Measurements from ENCODE around the gene FDPS.
"Not testable (repeated sequence)": the region's sequence is repeated elsewhere in the genome, so short reads cannot be mapped to it uniquely, and the experiment has no call there.

The FDPS gene

GRCh38 chr1:155320661-155321617 lies 12.3 kb downstream of the FDPS start, which contains the start of gene RUSC1:
Gene RUSC1, plus strand, starts transcription at chr1:155320894. Its CDS starts 880 bp downstream, at chr1:155321774.
- DNase-seq = peak; percentile 53 to 70 (median 65)

- DNase-seq = no peak
These were observed 13.2 kb downstream of the FDPS start for GRCh38 chr1:155321639-155322503.

- no peak for DNase-seq
These were observed 13.9 kb downstream of the FDPS start for GRCh38 chr1:155322571-155322952.

- peak; percentile 63 to 83 (median 79) for DNase-seq
These were observed 14.5 kb downstream of the FDPS start for GRCh38 chr1:155322953-155323728.

GRCh38 chr1:155323729-155324036 lies 15.0 kb downstream of the FDPS start:
- peak; percentile 65 to 87 (median 75) for DNase-seq

- DNase-seq = peak; percentile 86 to 90 (median 87)
These were observed 15.5 kb downstream of the FDPS start for GRCh38 chr1:155324037-155324716.

- no peak for DNase-seq
These were observed 16.3 kb downstream of the FDPS start for GRCh38 chr1:155324717-155325602.

GRCh38 chr1:155325603-155325893 lies 16.9 kb downstream of the FDPS start:
- DNase-seq = no peak

GRCh38 chr1:155326020-155326526 lies 17.4 kb downstream of the FDPS start:
- DNase-seq = no peak

GRCh38 chr1:155326631-155327037 lies 18.0 kb downstream of the FDPS start:
- no peak for DNase-seq

- DNase-seq = no peak
These were observed 19.3 kb downstream of the FDPS start for GRCh38 chr1:155327981-155328380.

GRCh38 chr1:155328856-155329255 lies 20.2 kb downstream of the FDPS start:
- not testable (repeated sequence) for DNase-seq

- no peak for DNase-seq
These were observed 21.4 kb downstream of the FDPS start for GRCh38 chr1:155329980-155330598.

GRCh38 chr1:155334962-155335361 lies 26.3 kb downstream of the FDPS start:
- no peak for DNase-seq

GRCh38 chr1:155339515-155340097 lies 30.9 kb downstream of the FDPS start:
- no peak for DNase-seq

- DNase-seq = no peak
These were observed 34.2 kb downstream of the FDPS start for GRCh38 chr1:155342842-155343241.

GRCh38 chr1:155352631-155353030 lies 44.0 kb downstream of the FDPS start:
- DNase-seq = no peak

GRCh38 chr1:155360051-155360450 lies 51.4 kb downstream of the FDPS start:
- no peak for DNase-seq
